ENCODE measurements around the gene RHBDD3. TPM values are rescaled to one million over a fixed set of nuclear protein-coding genes. Genes with fewer than 3 reads are reported as not detected.

Gene RHBDD3
- total RNA-seq (2022), result 51.5 and 51.7 TPM in 2 replicates
- Bru-seq, nascent RNA, result percentile 70 among the genes with signal in this experiment
- BruChase-seq, experiment 1, labeled RNA remaining after a 6-hour chase, result percentile 80 among the genes with signal in this experiment
- percentile 82 among the genes with signal in this experiment for BruChase-seq, experiment 2, labeled RNA remaining after a 2-hour chase
- long read RNA-seq, transcript RHBDD3-201 (7 exons, 1,794 nt), result major isoform, 35 of 71 reads
- long read RNA-seq, partial matches to known transcripts, result 7 of 71 reads
- long read RNA-seq, other reads (novel, unspliced or antisense), result 29 of 71 reads

DNA sequence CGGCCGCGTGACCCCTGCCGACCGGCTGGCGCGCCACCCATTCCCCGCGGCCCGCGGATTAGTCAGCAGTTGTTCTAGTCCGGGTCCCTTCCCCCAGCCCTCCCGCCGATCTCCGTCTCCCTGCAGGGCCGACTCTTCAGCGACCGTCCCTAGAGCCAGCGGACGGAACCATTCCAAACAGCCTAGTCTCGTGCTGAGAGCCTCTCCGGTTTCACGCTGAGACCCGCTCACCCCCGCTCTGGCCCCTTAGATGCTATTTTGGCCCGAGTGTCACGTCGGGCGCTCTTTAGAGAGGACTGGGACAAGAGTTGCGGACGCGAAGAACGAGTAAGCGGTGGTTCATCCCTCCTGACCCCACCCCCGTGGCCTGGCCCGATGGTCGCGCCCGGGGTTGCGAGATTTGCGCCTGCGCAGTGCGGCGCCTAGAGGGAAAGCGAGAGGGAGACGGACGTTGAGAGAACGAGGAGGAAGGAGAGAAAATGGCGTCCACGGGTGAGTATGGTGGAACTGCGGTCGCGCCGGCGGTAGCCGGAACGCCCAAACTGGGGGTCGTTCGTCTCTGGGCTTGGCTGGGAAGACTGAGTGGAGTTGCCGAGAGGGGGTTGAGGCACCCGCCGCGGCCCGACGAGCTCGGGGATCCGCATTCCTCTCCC lies at the start of gene RHBDD3, which contains the start of gene EWSR1:
TSS of gene RHBDD3 (minus strand) at position 124 of the 653 bp plus-strand sequence. CDS start 2,355 bp downstream, outside the sequence.
TSS of gene EWSR1 (plus strand) at position 411 of the 653 bp plus-strand sequence. CDS start at position 480, 69 bp downstream.
- H3K9me3 Mint-ChIP-seq (ENCODE audit: low read depth, unreplicated experiment), result no peaks in the 10 kb centered on the region
- peaks cover 34% of the 10 kb centered on the region for H3K4me1 Mint-ChIP-seq (ENCODE audit: low read depth, unreplicated experiment)
- no TSS peak for BruUV-seq (replicated peaks)
- peak within 1 kb of the TSS; percentile 94 for H3K4me3 Mint-ChIP-seq (ENCODE audit: low read depth, unreplicated experiment)
- H3K36me3 Mint-ChIP-seq (ENCODE audit: insufficient read depth, unreplicated experiment), result peaks cover 71% of the 10 kb centered on the region
- peak within 1 kb of the TSS; percentile 100 for H3K27ac Mint-ChIP-seq (ENCODE audit: unreplicated experiment)
- no peaks in the 10 kb centered on the region for H3K27me3 Mint-ChIP-seq (ENCODE audit: unreplicated experiment)
- TF ChIP-seq, protein P1, sequence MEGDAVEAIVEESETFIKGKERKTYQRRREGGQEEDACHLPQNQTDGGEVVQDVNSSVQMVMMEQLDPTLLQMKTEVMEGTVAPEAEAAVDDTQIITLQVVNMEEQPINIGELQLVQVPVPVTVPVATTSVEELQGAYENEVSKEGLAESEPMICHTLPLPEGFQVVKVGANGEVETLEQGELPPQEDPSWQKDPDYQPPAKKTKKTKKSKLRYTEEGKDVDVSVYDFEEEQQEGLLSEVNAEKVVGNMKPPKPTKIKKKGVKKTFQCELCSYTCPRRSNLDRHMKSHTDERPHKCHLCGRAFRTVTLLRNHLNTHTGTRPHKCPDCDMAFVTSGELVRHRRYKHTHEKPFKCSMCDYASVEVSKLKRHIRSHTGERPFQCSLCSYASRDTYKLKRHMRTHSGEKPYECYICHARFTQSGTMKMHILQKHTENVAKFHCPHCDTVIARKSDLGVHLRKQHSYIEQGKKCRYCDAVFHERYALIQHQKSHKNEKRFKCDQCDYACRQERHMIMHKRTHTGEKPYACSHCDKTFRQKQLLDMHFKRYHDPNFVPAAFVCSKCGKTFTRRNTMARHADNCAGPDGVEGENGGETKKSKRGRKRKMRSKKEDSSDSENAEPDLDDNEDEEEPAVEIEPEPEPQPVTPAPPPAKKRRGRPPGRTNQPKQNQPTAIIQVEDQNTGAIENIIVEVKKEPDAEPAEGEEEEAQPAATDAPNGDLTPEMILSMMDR (IDR thresholded peaks at IDR 0.05; ENCODE audit: unreplicated experiment), result no peak
- DNase-seq, result peak; percentile 97
- intact Hi-C loops (cut with micrococcal nuclease; ENCODE audit: unreplicated experiment), result no loop called here
- CTCF ChIA-PET, result interaction anchor here (0.6 kb wide), 1 partner anchor 504 kb away, joined by 3 read pairs; no protein-coding TSS in a partner anchor

DNA sequence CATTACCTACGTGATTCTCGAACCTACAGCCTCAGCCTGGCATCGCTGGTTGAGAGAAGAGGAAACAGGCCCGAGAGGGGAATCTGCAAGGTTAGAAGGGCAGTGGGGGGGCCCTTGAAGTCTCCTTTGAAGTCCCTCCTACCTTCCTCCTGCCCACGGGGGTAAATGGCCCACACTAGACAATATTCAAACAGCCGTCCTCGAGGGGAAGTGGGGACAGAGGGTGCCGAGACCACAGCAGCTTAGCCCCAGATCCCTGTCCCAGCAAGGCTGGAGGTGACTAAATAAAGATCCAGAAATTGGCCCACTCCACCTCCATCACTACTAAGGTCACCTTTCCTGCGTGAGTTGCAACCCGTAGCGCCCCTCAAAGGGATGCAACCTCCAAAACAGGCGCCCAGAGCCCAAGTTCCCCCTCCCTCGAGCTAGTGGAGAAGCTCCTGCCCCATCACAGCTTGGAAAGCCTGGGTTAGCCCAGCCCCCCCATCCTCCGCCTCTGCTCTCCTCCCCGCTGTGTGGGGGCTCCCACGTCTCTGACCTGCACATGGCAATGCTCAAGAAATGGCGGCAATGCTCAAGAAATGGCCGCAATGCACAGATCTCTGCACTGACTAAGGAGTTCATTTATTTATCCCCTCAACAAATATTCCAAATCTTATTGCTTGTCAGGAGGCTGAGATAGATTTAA lies 48.5 kb upstream of the RHBDD3 start:
- no peak for DNase-seq
- H3K36me3 Mint-ChIP-seq (ENCODE audit: insufficient read depth, unreplicated experiment), result peaks cover 19% of the 10 kb centered on the region
- H3K27ac Mint-ChIP-seq (ENCODE audit: unreplicated experiment), result no peak overlapping the region
- CTCF ChIA-PET, result interaction anchor here (0.9 kb wide), 1 partner anchor 10 kb away, joined by 6 read pairs; the partner anchor contains the start of gene GAS2L1
- H3K27me3 Mint-ChIP-seq (ENCODE audit: unreplicated experiment), result peaks cover 40% of the 10 kb centered on the region
- H3K4me3 Mint-ChIP-seq (ENCODE audit: low read depth, unreplicated experiment), result no peak overlapping the region
- intact Hi-C loops (cut with micrococcal nuclease; ENCODE audit: unreplicated experiment), result no loop called here
- TF ChIP-seq, protein P1 (IDR thresholded peaks at IDR 0.05; ENCODE audit: unreplicated experiment), result no peak
- H3K9me3 Mint-ChIP-seq (ENCODE audit: low read depth, unreplicated experiment), result no peaks in the 10 kb centered on the region
- H3K4me1 Mint-ChIP-seq (ENCODE audit: low read depth, unreplicated experiment), result peaks cover 17% of the 10 kb centered on the region
- BruUV-seq (replicated peaks), result no TSS peak

DNA sequence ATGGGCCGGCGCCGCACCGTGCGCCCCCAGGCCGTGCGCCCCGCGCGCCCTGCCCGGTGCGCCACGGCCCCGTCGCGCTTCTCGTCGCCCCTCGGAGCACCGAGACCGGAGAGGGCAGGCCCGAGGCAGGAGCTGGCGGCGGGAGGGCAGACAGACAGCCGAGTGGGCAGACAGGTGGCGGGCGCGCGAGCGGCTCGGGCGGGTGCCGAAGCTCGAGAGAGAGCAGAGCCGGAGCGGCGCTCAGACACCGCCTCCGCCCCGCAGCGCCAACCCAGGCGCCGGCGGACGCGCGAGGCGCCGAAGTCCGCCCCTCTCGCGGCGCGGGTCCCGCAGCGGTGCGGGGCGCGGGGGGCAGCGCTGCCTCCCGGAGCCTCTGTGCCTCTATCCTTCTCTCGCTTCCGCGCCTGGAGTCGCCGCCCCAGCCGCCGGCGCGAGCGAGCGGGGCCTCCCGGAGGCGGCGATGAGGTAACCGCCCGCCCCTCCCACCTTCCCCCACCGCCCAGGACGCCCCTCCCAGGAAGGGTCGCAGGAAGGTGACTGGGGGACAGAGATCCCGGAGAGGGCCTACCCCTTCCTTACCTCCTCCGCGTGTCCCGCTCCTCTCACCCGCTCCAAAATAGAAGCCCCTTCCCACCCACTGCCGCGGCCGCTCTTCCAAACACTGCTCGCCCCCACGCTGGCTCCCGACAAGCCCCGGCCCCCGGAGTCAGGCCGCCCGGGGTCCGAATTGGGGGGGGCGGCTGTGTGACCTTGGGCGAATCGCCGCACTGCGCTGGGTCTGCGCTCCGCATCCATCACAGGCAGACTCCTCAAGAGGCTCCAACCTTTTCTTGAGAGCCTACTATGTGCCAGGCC lies 47.7 kb upstream of the RHBDD3 start, which contains the start of gene RASL10A:
TSS of gene RASL10A (minus strand) at position 412 of the 855 bp plus-strand sequence. CDS start 451 bp downstream, outside the sequence.
- TF ChIP-seq, protein P1 (IDR thresholded peaks at IDR 0.05; ENCODE audit: unreplicated experiment), result no peak
- H3K4me1 Mint-ChIP-seq (ENCODE audit: low read depth, unreplicated experiment), result peaks cover 25% of the 10 kb centered on the region
- H3K4me3 Mint-ChIP-seq (ENCODE audit: low read depth, unreplicated experiment), result peak within 1 kb of the TSS; percentile 38
- H3K27me3 Mint-ChIP-seq (ENCODE audit: unreplicated experiment), result peaks cover 40% of the 10 kb centered on the region
- H3K36me3 Mint-ChIP-seq (ENCODE audit: insufficient read depth, unreplicated experiment), result peaks cover 25% of the 10 kb centered on the region
- no peak within 1 kb of the TSS for H3K27ac Mint-ChIP-seq (ENCODE audit: unreplicated experiment)
- no peak for DNase-seq
- no TSS peak for BruUV-seq (replicated peaks)
- CTCF ChIA-PET, result no interaction called here
- no peaks in the 10 kb centered on the region for H3K9me3 Mint-ChIP-seq (ENCODE audit: low read depth, unreplicated experiment)
- intact Hi-C loops (cut with micrococcal nuclease; ENCODE audit: unreplicated experiment), result no loop called here
